Hematopoietic multipotent progenitor cell treated with erythropoietin and hydrocortisone succinate and interleukin-3 and kit ligand, for 17 days (in vitro differentiated cells): ENCODE data around the gene ASTN2.

Source experiments
- DNase-seq: peaks from one replicate; pipeline ENCODE4 v3.0.0-alpha.2; 2015; ENCODE audit warnings: low spot score

ASTN2 gene

DNA sequence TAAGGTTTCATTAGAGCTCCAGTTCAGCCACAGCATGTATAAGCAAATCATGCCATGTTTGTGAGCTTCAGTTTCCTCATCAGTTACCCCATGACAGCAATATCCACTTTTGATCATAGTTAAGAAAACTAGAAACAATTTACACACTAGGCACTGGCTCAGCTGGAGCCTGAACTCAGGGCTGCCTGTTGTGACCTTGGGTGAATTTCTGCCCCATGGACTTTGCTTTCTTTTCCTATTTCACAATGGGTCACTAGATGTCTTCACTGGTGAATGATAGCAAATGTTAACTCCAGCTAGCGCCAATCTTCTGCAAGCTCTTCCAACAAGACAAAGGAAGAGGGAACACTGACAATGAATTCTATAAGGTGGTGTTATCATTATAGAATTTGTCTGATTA is 961.1 kb downstream of the ASTN2 start:
- no peak for DNase-seq

DNA sequence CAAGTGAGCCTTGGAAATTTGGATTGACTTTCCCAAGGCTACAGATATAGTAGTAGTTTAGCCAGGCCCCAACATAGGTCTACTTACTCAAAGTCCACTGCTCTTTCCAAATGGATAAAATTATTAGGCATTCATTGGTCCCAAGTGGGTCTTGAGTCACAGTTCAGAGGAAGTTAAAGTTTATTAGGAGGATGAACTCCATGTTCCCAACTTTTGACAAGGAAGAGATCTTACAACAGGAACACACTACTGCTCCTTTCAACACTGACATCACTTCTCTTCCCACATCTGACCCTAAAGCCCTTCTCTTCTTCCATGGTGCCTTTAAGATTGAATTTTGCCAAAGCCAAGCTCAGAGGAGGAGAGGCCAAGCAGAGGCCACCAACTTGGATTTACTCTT is 962.2 kb downstream of the ASTN2 start:
- DNase-seq: no peak

DNA sequence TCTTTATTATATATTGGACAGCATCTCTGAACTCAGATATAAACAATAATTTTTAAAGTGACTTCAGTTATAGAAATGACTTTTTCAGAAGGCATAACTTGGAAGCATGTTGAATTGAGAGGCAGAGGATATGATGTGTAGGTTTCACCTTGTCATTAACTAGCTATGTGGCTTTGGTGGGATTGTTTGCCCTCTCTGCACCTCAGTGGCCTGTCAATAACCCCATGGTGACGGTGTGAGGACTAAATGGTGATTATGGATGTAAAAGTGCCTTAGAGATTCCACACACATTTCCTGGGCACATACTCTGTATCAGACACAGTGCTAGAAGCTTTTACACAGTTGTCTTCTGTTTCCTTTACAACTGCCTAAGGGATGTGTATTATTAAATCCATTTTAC is 962.6 kb downstream of the ASTN2 start:
- no peak for DNase-seq

DNA sequence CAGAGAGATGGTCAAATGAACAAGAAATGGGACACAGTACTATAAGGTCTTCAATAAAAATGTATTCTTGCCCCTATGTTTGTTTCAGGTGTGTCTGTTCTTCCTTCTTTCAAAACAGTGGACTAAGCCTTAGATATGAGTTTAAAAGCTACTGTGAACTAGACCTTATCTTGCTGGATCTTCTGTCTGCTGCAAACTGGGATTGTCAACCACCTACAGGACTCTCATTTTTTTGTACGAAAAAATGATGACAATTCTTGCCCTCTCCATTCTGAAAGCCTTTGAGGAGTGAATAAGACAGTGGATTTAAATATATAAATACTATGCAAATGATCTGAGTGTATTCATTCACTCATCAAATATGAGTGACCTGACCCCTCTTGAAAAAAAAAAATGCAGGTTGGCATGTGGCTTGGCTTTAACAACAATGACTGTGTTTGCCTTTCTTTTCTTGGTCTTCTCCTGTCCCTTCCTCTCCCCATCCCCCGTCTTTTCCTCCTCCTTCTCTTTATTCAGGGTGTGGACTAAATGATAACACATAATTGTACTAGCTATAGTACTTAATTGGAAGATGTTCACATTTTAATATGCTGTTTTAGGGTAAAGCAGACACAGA is 963.2 kb downstream of the ASTN2 start:
- DNase-seq: no peak

DNA sequence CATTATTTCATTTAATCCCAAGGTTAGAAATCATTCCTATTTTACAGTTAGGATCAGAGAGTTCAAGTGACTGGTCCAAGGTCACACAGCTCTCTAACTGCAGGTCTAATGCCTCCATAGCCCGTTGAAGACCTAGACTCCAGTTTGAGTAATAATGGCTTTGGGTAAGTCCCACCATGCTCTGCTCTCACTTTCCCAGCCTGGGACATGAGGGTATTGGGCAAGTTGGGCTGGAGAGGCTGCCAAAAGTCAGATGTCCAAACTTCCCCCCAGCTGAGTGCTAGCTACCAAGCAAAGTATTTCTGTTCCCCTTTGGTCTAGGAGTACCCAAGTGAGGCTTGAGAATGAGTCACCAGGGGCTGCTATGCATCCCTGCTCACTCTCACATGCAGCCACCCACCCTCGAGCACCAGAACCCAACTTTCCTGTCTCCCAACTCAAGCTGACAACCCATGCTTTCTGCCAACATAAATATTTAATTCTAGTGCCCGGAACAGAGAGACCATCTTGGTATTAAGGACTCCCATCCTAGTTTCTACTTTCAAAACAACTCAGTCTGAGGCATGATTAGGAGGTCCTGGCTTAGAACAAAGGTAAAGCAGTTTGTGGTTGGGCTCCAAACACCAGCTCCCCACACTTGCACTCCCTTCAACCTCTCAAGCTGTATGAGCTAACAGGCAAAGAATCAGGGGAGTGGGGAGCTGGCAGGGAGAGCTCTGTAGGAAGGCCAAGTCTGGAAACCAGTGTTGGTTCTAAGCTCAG is 964.3 kb downstream of the ASTN2 start:
- DNase-seq: no peak

DNA sequence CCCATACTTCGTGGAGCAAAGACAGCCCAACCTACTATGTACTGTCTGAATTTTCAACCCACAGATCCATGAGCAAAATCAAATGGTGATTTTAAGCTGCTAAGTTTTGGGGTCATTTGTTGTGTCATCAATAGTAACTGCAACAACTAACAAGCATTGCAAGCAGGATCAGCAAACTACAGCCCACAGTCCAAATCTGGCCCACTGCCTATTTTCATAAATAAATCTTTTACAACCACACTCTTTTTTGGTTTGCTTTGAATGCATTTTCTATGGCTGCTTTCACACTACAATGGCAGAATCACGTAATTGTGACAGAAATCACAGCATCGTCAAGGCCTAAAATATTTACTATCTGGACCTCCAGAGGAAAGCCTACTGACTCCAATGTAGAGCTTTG is 964.9 kb downstream of the ASTN2 start:
- DNase-seq: no peak

DNA sequence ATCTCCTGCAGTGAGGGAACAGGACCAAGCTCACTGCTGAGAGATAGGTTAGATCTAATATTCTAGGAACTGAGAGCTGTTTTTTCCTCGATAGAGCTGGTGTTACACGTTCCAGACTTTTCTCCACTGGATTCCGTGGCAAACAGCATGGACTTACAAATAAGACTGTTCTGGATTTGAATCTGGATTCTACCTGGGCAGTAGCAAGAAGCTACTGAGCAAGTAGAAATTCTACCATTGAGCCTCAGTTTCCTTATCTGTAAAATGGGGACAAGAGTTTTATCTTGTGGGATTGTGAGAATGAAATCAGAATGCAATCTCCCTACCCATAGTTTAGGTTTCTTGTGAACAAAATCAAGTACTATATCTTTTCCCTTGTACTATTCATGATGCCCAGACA is 966.4 kb downstream of the ASTN2 start:
- no peak for DNase-seq

DNA sequence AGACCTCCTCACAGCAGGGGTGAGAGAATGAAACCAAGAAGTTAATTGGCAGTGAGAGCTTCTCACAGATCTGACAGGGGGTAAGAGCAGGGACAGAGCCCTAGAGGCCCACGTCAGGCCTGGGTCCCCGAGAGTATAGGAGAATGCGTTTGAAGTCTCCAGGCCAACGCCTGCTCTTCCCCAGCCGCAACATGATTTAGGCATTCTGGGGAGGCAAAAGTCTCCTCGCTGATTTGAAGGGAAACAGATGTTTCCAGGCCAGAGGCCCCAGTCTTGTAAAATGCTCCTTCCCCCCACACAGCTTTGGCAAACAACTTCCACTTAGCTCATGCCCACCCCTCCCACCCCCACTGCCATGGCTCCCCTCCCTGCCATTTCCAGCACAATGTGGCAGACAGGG is 966.9 kb downstream of the ASTN2 start:
- DNase-seq: no peak

DNA sequence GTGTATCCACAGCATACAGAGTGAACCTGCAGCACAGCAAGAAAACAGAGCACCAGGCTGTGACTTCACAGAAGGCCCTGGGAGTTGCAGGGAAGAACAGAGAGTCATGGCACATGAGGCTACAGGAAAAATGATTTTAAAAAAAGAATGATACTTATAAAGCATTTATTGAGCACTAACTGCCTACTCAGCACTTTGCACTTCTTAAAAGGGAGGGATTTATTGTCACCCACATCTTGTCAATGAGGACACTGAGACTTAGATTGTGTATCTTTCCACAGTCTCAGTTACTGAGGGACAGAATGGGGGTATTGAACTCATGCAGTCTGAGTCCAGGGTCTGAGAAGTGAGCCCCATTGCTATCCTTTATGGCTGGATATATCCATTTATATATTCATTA is 972.3 kb downstream of the ASTN2 start:
- no peak for DNase-seq

DNA sequence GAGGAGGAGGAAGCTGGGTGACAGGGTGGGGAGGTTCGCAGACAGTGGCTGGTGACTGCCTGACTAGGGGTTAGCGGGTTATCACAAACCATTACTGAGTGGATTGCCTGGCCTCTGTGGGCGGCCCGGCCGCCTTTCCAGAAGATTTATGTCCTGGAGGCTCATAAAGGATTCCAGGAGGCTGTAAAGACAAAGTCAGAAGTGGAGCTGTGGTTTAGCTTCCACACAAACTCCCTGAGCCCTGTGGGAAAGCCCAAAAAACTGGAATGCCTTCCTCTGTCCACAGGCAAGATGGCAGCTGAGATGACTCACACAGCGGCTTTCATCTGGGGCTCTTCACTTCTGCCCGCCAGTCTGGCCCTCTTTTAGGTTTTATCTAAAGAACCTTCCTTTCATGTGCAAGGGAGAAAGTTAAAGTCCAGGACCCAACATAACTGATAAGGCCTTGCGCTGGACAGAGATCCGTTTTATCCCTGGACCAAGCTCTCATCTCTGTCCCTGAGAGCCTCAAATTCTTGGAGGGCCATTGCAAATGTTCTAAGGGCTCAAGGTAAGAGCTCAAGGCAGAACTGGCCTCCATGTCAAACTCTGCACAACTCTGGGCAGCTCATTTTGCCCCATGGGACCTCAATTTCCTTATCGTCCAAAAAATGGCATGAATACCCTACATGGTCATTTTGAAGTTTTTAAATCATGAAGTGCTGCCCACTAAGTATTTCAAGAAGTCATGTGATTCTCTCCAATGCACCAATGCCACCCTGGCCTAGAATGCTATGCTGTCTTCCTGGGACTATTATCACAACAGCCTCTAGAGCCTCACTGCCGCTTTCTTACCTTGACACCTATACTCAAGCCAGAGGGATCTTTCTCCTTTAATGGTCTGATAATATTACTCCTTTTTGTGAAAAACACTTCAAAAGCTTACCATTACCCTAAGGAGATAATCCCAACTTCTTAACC is 977.2 kb downstream of the ASTN2 start:
- no peak for DNase-seq

DNA sequence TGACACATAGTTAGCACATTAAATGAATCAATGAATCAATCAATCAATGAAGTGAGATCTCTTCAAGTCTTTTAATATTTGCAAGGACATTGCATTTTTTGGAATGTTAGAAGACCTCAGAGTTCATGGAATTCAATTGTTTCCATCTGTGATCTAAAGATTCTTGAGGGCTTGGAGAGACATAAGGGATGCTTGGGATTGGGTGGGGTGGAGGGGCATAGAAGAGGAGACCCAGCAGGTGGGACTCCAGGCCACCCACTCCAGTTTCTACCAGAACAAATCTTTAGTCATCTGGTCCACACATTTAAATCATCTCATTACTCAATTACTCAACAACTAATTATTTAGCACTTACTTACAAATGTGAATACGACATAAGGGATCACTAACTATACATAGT is 978.7 kb downstream of the ASTN2 start:
- DNase-seq: no peak

DNA sequence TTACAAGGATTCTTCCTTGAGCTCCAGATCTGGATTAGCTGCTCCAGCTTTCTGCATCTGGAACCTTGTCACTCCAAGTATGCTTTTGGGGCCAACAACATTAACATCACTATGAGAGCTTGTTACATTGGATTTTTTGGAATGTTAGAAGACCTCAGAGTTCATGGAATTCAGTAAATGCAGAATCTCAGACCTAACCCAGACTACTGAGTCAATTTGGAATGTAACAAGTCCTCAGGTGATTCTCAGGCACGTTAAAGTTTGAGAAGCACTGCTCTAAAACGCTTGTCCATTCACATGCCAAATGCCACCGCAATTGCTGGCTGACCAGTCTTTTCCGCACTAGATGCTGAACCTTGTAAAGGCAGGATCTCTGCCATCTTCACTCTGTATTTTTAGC is 979.2 kb downstream of the ASTN2 start:
- no peak for DNase-seq

DNA sequence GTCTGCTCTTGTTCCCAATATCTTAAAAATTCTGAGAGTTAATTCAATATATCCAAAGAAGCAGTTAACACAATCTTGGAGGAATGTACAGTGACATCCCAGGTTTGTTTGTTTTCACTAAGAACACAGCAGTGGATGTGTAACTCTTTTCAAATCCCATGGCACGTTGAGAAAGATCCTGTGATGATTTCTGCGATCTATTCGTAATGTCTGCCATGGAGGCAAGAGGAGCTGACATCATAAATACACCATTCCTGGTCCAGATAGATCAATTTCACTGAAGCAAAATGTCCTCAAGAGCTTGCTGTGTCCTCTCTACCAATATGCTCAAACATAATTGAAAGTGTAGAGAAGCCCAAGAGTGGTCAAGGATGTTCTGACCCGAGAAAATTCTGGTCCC is 980.5 kb downstream of the ASTN2 start:
- no peak for DNase-seq

DNA sequence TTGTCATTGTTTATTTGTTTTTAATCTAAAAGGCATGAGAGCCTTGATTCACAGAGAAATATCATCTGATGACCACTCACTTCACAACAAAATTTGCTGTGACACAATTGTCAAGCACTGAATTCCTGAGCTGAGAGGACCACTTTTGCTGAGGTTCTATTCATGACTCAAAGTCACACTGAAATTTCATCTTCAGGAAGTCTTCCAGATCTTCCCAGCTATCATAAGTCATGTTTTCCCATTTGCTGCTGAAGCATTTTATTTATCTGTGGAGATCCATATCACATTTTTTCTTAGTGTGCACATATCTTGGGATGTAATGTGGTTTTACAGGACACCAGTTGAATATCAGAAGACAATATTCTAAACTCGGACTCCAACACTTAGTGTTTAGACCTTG is 982.8 kb downstream of the ASTN2 start:
- DNase-seq: no peak

DNA sequence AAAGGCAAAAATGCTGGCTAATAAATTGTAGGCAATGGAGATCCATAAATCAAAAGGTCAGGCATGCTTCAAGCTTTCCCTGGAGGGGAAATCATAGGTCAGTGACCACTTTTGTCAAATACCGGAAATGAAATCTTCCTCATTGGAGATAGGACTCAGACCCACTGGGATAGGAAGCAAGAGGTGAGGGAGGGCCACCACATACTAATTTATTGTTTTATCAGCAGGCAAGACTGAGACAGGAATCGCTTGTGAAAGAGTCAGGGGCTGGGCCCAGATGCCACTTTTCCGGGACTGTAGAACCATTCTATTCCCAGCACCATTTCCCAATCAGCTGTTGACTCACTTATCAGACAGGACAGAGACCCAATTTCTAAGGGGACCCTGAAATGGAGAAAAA is 984.0 kb downstream of the ASTN2 start:
- no peak for DNase-seq

DNA sequence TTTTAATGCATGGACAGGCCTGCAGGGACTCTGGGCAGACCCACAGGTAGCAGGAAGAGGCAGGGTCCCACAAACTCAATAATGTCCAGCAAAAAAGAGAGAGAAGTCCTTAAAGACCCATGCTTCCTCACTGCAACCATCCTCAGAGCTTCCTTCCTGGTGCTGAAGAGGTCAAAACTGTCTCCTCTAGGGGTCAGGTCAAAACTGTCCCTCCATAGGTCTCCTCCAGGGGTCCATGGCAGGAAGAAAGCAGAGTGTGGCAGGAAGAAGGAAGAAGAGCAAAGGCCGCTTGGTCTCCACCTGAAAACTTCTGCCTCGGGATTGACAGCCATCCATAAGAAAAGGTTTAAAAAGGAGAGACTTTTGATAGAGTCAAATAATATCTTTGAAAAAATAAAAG is 989.6 kb downstream of the ASTN2 start:
- no peak for DNase-seq

DNA sequence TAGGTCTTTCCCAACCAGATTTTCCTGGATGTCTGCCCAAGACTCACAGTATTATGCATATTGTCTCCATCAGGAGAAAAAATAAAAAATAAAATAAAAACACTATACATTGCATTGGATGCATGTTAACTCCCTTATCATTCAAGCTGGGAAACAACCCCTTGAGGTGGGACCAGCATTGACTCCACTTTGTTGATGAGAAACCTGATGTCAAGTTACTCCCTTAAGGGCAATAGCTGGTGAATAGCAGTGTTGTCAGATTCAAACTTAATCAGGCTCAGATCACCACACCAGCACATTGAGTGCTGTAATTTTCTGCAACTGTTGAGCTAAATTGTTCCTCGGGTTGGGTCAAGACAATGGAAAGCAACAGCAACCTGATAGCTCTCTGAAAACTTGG is 991.7 kb downstream of the ASTN2 start:
- no peak for DNase-seq

DNA sequence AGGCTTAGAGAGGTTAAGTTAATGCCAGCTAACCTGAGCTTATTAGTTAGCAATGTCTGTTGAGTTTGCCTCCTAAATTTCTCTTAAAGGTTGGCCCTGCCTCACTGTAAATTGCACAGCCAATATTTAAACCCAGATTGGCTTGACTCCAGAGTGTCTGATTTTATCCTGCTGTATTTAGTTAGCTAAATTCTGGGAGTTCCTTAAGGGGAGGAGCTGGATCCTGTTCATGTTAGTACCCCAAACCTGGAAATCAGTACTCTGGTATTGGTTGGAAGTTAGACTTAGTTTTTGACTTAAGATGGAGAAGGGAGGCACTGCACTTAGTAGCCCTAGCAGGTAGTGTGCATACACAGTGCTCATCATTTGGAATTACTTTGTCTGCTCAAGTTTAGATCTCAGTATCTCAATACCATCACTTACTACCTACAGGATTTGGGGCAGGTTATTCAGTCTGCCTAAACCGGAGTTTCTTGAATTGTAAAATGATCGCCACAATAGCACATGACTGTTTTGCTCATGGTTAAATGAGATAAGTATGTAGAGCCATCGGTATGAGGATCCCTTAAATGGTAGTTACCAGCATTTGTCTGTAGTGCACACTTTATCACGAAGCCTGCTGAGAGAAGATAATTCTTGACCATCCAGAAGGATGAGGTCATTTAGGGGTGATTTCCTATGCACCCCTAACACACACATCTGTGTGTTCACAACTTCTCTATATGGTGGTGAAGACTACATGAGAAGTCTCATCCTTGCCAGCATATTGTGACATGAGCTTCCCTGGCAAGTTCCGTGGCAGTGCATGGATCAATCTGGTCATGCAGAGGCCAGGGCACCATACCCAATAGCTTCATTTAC is 992.5 kb downstream of the ASTN2 start:
- DNase-seq: peak; percentile 23

DNA sequence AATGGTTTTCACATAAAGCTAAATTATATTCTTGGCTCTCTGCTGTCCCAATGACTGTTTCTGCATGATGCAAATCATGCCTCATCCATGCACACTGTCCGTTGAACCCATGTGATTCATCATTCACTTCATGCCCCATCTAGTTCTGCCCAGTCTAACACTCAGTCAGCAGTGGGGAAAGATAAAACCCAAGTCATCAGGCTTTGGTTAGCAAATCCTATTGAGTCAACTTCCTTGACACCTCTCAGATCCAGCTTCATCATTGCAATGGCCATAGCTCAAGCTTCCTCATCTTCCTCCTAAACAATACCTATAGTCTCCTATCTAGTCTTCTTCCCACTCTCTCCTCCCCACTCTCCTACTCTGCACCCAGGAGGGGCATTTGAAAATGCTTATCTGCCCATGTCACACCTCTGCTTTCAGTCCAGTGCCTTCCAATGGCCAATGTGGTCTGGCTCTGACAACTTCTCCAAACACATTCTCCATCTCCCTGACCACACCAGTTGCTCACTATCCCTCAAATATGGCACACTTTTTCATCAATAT is 993.8 kb downstream of the ASTN2 start:
- no peak for DNase-seq

DNA sequence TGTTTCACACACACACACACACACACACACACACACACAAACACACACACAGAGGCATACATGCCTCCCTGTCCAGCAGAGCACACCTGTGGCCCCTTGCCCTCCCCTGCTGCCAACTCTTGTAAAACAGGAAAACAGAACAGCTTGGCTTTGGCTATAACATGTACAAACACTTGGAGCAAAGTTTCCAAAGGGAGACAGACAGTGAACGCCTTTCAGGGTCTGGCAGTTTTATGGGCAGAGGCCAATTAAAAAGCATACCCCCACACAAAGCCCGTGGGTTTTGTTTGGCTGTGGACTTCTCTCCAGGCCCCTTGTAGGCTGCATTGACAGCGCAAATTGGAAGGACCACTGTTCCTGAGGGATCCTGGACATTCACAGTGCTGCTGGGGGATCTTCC is 995.7 kb downstream of the ASTN2 start:
- DNase-seq: no peak

DNA sequence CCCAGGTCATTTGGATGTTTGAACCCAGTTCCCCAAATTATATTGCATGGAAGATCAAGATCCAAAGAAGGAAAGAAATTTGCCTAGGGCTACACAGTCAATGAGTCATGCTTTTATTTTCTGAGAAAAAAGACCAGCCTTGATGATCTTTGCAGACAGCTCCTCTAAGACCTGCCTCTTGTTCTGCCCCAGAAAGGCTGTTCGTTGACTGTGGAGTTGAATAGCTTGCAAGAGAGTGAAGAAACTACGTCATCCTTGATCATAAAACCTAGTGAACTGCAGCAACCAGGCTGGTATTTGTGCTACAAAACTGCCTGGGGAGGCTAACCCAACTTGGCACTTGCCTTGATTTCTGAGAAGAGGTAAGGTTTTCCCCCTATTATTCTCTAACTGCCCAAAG is 997.4 kb downstream of the ASTN2 start:
- no peak for DNase-seq

DNA sequence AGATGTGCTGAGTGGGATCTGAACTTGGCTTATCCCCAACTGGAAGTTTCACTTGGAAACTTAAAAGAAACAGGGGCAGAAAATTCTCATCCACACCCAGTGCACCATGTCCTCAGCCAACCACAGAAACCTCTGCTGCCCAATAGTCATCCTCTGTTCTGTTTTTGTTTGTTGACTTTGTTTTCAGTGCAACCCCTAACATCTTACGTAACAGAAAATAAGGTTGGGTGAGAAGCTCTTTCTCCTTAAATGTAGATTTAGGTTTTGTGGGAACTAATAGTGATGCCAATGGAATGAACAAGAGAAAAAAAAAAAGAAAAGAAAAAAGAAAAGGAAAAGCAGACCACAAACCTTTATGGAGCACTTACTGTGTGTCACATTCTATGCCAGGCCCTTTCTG is 998.4 kb downstream of the ASTN2 start:
- DNase-seq: no peak
